ENCODE measurements around the gene ID2. TPM values are rescaled to one million over a fixed set of nuclear protein-coding genes. Genes with fewer than 3 reads are reported as not detected.

ID2 gene
- total and polyA plus RNA-seq, 10 of the 15 experiments (the other 5 are each of a cell fraction or from before 2014, with no cell fraction given) = 39.0 to 613 (median 73.6) TPM

GRCh38 chr2:8641301-8641965 lies 40.4 kb upstream of the ID2 start:
- Histone ChIP-seq H4K20me1 (ENCODE audit: control insufficient read depth, insufficient read depth) (no peaks in the 10 kb centered on the region), H3K4me3 (no peak overlapping the region), H2AFZ (ENCODE audit: control insufficient read depth, low read depth, low read length) (no peak overlapping the region), H3K79me2 (ENCODE audit: control insufficient read depth, insufficient read depth, low read length) (no peaks in the 10 kb centered on the region), H3K36me3 (ENCODE audit: control insufficient read depth in 2 of 2, insufficient read depth in 2 of 2, low read length in 1 of 2) (no peaks in the 10 kb centered on the region), H3K4me2 (ENCODE audit: control insufficient read depth, insufficient read depth) (no peak overlapping the region), H3K27me3 (replicated peaks in 1 of 2; ENCODE audit: control insufficient read depth in 2 of 2, insufficient read depth in 2 of 2, low read length in 1 of 2) (no peaks in the 10 kb centered on the region; a peak in 1 of 4 replicates), H3K4me1 (ENCODE audit: control insufficient read depth, insufficient read depth, low read length) (no peaks in the 10 kb centered on the region), H3K9me3 (replicated peaks; ENCODE audit: control insufficient read depth, insufficient read depth, low read length) (peaks cover under 1% of the 10 kb centered on the region; the same call in 2 of the 3 replicates), H3K9ac (ENCODE audit: control insufficient read depth, insufficient read depth, low read length) (no peak overlapping the region), H3K27ac (ENCODE audit: control insufficient read depth, insufficient read depth) (no peak overlapping the region)
- no TSS peak for BruUV-seq (replicated peaks)
- no peak for FAIRE-seq
- RAD21 ChIA-PET (ENCODE audit: unreplicated experiment) = no interaction called here
- no peak for ATAC-seq
- CTCF ChIA-PET = interaction anchor here (0.7 kb wide), 1 partner anchor 24 kb away, joined by 3 read pairs; no protein-coding TSS in a partner anchor
- TF ChIP-seq NR2C2 (IDR thresholded peaks at IDR 0.05; ENCODE audit: borderline replicate concordance, control insufficient read depth, insufficient read length, low read depth) (no peak), SIN3A (IDR thresholded peaks at IDR 0.05; ENCODE audit: low read depth, low read length) (no peak)
- intact Hi-C loops (cut with micrococcal nuclease; ENCODE audit: unreplicated experiment) (no loop called here), in situ Hi-C loops (cut with MboI) (no loop called here)
- DNase-seq (ENCODE audit: low read depth, low spot score) = no peak
- POLR2A ChIA-PET = no interaction called here
- 72% methylated on average over 16 of the region's 16 CpGs for WGBS (ENCODE audit: insufficient coverage, insufficient replicate concordance, low lambda C conversion rate, missing lambda C conversion rate)
- SMC1A ChIA-PET (ENCODE audit: uncharacterized antibody, unreplicated experiment) = interaction anchor here (1.3 to 2.7 kb wide), 2 partner anchors 20 to 38 kb away, joined by 6 read pairs; no protein-coding TSS in a partner anchor

DNA sequence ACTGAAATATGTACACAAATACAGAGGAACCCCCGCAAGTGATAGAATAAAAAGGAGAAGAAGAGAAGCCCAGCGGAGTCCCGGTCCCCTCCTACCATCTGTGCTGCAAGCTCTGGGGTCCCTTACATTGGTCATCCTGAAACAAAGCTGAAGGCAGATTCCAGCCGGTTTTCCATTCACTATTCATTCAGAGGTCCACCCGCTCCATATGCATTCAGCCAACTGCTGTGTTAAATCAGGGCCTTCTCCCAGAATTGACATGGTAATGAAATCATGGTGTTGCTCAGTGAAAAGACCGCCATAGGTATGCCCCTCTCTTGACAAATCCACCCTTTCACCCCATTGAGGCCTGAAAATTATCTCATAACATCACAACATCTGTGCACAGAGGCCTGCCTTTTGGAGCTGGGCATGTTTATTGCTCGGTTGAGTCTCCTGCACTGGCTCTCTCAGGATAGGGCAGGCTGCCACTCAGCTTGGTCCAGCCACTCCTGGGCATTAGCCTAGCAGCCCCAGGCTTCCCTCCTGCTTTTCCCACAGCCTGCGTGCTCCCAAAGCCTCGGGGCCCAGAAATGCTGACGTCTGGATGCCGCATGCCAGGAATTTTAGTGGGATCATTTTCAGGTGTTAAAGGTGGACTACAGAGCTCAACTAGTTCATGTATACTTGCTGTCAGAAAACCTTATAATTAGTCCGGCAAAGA lies 39.3 kb upstream of the ID2 start:
- in situ Hi-C loops (cut with MboI) = no loop called here
- no peaks in the 10 kb centered on the region for H4K20me1 ChIP-seq (ENCODE audit: control insufficient read depth, insufficient read depth)
- H3K9ac ChIP-seq (ENCODE audit: control insufficient read depth, insufficient read depth, low read length) = no peak overlapping the region
- ATAC-seq (no peak), FAIRE-seq (no peak), DNase-seq (ENCODE audit: low read depth, low spot score) (no peak)
- ChIA-PET CTCF (interaction anchor here (1.0 kb wide), 1 partner anchor 28 kb away, joined by 3 read pairs; no protein-coding TSS in a partner anchor), SMC1A (ENCODE audit: uncharacterized antibody, unreplicated experiment) (interaction anchor here (1.1 to 2.7 kb wide), 2 partner anchors 14 to 21 kb away, joined by 3 to 6 read pairs; no protein-coding TSS in a partner anchor), POLR2A (interaction anchor here (0.6 to 1.5 kb wide), 2 partner anchors 10 to 38 kb away, joined by 3 to 8 read pairs; no protein-coding TSS in a partner anchor), RAD21 (ENCODE audit: unreplicated experiment) (interaction anchor here (1.0 kb wide), 1 partner anchor 69 kb away, joined by 3 read pairs; no protein-coding TSS in a partner anchor)
- no TSS peak for BruUV-seq (replicated peaks)
- H3K27me3 ChIP-seq (replicated peaks in 1 of 2; ENCODE audit: control insufficient read depth in 2 of 2, insufficient read depth in 2 of 2, low read length in 1 of 2) = no peaks in the 10 kb centered on the region; a peak in 1 of 4 replicates
- intact Hi-C loops (cut with micrococcal nuclease; ENCODE audit: unreplicated experiment) = no loop called here
- no peaks in the 10 kb centered on the region for H3K36me3 ChIP-seq (ENCODE audit: control insufficient read depth in 2 of 2, insufficient read depth in 2 of 2, low read length in 1 of 2)
- no peaks in the 10 kb centered on the region for H3K4me1 ChIP-seq (ENCODE audit: control insufficient read depth, insufficient read depth, low read length)
- H3K79me2 ChIP-seq (ENCODE audit: control insufficient read depth, insufficient read depth, low read length) = no peaks in the 10 kb centered on the region
- no peak overlapping the region for H3K4me3 ChIP-seq
- no peak overlapping the region for H3K4me2 ChIP-seq (ENCODE audit: control insufficient read depth, insufficient read depth)
- H2AFZ ChIP-seq (ENCODE audit: control insufficient read depth, low read depth, low read length) = no peak overlapping the region
- H3K9me3 ChIP-seq (replicated peaks; ENCODE audit: control insufficient read depth, insufficient read depth, low read length) = peaks cover 8% of the 10 kb centered on the region; the same call in 2 of the 3 replicates
- 39% methylated on average over 12 of the region's 12 CpGs for WGBS (ENCODE audit: insufficient coverage, insufficient replicate concordance, low lambda C conversion rate, missing lambda C conversion rate)
- H3K27ac ChIP-seq (ENCODE audit: control insufficient read depth, insufficient read depth) = no peak overlapping the region
- TF ChIP-seq, protein P1, sequence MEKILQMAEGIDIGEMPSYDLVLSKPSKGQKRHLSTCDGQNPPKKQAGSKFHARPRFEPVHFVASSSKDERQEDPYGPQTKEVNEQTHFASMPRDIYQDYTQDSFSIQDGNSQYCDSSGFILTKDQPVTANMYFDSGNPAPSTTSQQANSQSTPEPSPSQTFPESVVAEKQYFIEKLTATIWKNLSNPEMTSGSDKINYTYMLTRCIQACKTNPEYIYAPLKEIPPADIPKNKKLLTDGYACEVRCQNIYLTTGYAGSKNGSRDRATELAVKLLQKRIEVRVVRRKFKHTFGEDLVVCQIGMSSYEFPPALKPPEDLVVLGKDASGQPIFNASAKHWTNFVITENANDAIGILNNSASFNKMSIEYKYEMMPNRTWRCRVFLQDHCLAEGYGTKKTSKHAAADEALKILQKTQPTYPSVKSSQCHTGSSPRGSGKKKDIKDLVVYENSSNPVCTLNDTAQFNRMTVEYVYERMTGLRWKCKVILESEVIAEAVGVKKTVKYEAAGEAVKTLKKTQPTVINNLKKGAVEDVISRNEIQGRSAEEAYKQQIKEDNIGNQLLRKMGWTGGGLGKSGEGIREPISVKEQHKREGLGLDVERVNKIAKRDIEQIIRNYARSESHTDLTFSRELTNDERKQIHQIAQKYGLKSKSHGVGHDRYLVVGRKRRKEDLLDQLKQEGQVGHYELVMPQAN (conservative IDR thresholded peaks at IDR 0.05) = no peak
- TF ChIP-seq EP300 (IDR thresholded peaks at IDR 0.05; ENCODE audit: borderline replicate concordance in 1 of 2, control insufficient read depth in 1 of 2, low read depth in 2 of 2, low read length in 2 of 2) (no peak), POLR2A (IDR thresholded peaks at IDR 0.05; ENCODE audit: low read depth, low read length) (no peak), CBFB (IDR thresholded peaks at IDR 0.05; ENCODE audit: low read depth) (no peak)
- TF ChIP-seq, protein P2, sequence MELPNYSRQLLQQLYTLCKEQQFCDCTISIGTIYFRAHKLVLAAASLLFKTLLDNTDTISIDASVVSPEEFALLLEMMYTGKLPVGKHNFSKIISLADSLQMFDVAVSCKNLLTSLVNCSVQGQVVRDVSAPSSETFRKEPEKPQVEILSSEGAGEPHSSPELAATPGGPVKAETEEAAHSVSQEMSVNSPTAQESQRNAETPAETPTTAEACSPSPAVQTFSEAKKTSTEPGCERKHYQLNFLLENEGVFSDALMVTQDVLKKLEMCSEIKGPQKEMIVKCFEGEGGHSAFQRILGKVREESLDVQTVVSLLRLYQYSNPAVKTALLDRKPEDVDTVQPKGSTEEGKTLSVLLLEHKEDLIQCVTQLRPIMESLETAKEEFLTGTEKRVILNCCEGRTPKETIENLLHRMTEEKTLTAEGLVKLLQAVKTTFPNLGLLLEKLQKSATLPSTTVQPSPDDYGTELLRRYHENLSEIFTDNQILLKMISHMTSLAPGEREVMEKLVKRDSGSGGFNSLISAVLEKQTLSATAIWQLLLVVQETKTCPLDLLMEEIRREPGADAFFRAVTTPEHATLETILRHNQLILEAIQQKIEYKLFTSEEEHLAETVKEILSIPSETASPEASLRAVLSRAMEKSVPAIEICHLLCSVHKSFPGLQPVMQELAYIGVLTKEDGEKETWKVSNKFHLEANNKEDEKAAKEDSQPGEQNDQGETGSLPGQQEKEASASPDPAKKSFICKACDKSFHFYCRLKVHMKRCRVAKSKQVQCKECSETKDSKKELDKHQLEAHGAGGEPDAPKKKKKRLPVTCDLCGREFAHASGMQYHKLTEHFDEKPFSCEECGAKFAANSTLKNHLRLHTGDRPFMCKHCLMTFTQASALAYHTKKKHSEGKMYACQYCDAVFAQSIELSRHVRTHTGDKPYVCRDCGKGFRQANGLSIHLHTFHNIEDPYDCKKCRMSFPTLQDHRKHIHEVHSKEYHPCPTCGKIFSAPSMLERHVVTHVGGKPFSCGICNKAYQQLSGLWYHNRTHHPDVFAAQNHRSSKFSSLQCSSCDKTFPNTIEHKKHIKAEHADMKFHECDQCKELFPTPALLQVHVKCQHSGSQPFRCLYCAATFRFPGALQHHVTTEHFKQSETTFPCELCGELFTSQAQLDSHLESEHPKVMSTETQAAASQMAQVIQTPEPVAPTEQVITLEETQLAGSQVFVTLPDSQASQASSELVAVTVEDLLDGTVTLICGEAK (IDR thresholded peaks at IDR 0.05; ENCODE audit: borderline replicate concordance) = no peak

All from GM12878 (cell line).